ENCODE results near the gene CXCR6.

CXCR6 gene

GRCh38 chr3:45991341-45991740, 48.1 kb downstream of the CXCR6 start:
- TF ChIP-seq ZNF140 (tag by site-specific recombination; IDR thresholded peaks at IDR 0.05), result no peak
- TF ChIP-seq PRDM2 (tag by site-specific recombination; IDR thresholded peaks at IDR 0.05; ENCODE audit: borderline replicate concordance), result no peak
- Histone ChIP-seq H3K36me3 (ENCODE audit: control insufficient read depth in 2 of 2, insufficient read depth in 1 of 2, low read length in 2 of 2) (peaks cover 0 to 4% of the 10 kb centered on the region in 2 experiments; a peak in 1 of 3 replicates), H3K4me1 (ENCODE audit: control insufficient read depth, insufficient read depth, low read length) (peaks cover 6% of the 10 kb centered on the region; the same call in 1 of the 2 replicates), H3K9me3 (ENCODE audit: control insufficient read depth, insufficient read depth, low read depth, low read length) (no peaks in the 10 kb centered on the region), H3K27ac (ENCODE audit: extremely low read depth, low read depth, low read length) (no peak overlapping the region), H3K4me3 (ENCODE audit: low read depth, low read length) (no peak overlapping the region)
- POLR2A ChIA-PET, result interaction anchor here (0.7 kb wide), 1 partner anchor 14 kb away, joined by 3 read pairs; no protein-coding TSS in a partner anchor
- CTCF ChIA-PET, result no interaction called here

GRCh38 chr3:45992133-45992729, 49.0 kb downstream of the CXCR6 start:
- no peaks in the 10 kb centered on the region for H3K9me3 ChIP-seq (ENCODE audit: control insufficient read depth, insufficient read depth, low read depth, low read length)
- ChIA-PET POLR2A (no interaction called here), CTCF (interaction anchor here (0.6 kb wide), 1 partner anchor 23 kb away, joined by 3 read pairs; no protein-coding TSS in a partner anchor)
- H3K4me1 ChIP-seq (ENCODE audit: control insufficient read depth, insufficient read depth, low read length), result no peaks in the 10 kb centered on the region
- no peak overlapping the region for H3K4me3 ChIP-seq (ENCODE audit: low read depth, low read length)
- TF ChIP-seq ZNF341 (tag by site-specific recombination; IDR thresholded peaks at IDR 0.05; ENCODE audit: low read depth) (peak; percentile 41; the same call in 1 of the 2 replicates), MYNN (tag by site-specific recombination; IDR thresholded peaks at IDR 0.05; ENCODE audit: borderline replicate concordance) (no peak)
- H3K36me3 ChIP-seq (ENCODE audit: control insufficient read depth in 2 of 2, insufficient read depth in 1 of 2, low read length in 2 of 2), result peaks cover 0 to 4% of the 10 kb centered on the region in 2 experiments; a peak in 1 of 3 replicates
- H3K27ac ChIP-seq (ENCODE audit: extremely low read depth, low read depth, low read length), result no peak overlapping the region

- Histone ChIP-seq H3K36me3 (ENCODE audit: control insufficient read depth in 2 of 2, insufficient read depth in 1 of 2, low read length in 2 of 2) (peaks cover 0 to 4% of the 10 kb centered on the region in 2 experiments; a peak in 1 of 3 replicates), H3K9me3 (ENCODE audit: control insufficient read depth, insufficient read depth, low read depth, low read length) (no peaks in the 10 kb centered on the region), H3K4me3 (ENCODE audit: low read depth, low read length) (no peak overlapping the region), H3K27ac (ENCODE audit: extremely low read depth, low read depth, low read length) (no peak overlapping the region), H3K4me1 (ENCODE audit: control insufficient read depth, insufficient read depth, low read length) (no peaks in the 10 kb centered on the region)
- POLR2A ChIA-PET, result no interaction called here
- CTCF ChIA-PET, result interaction anchor here (0.6 to 1.5 kb wide), 3 partner anchors 23 to 1695 kb away, joined by 3 to 7 read pairs (median 4); no protein-coding TSS in a partner anchor
- no peak for TF ChIP-seq ZNF280C (tag by site-specific recombination; IDR thresholded peaks at IDR 0.05)
- TF ChIP-seq ZNF76 (tag by site-specific recombination; IDR thresholded peaks at IDR 0.05; ENCODE audit: borderline replicate concordance, low read depth), result no peak
- no peak for TF ChIP-seq ZNF426 (tag by site-specific recombination; IDR thresholded peaks at IDR 0.05)
- no peak for TF ChIP-seq ZNF324 (tag by site-specific recombination; IDR thresholded peaks at IDR 0.05)
- TF ChIP-seq ZNF433 (tag by site-specific recombination; IDR thresholded peaks at IDR 0.05; ENCODE audit: low read depth), result no peak
- TF ChIP-seq GLI4 (tag by site-specific recombination; IDR thresholded peaks at IDR 0.05), result no peak
- no peak for TF ChIP-seq ZNF132 (tag by site-specific recombination; IDR thresholded peaks at IDR 0.05; ENCODE audit: borderline replicate concordance)
- no peak for TF ChIP-seq IKZF3 (tag by site-specific recombination; IDR thresholded peaks at IDR 0.05)
- TF ChIP-seq ZNF621 (tag by site-specific recombination; IDR thresholded peaks at IDR 0.05), result no peak
- no peak for TF ChIP-seq ATF2 (tag by site-specific recombination; IDR thresholded peaks at IDR 0.05; ENCODE audit: low read depth)
- TF ChIP-seq ZNF513 (tag by site-specific recombination; IDR thresholded peaks at IDR 0.05), result no peak
- TF ChIP-seq ZNF391 (tag by site-specific recombination; IDR thresholded peaks at IDR 0.05; ENCODE audit: borderline replicate concordance, low read depth), result no peak
- TF ChIP-seq ZNF2 (tag by site-specific recombination; IDR thresholded peaks at IDR 0.05), result no peak
- no peak for TF ChIP-seq ZNF155 (tag by site-specific recombination; IDR thresholded peaks at IDR 0.05)
- TF ChIP-seq ZNF221 (tag by site-specific recombination; IDR thresholded peaks at IDR 0.05; ENCODE audit: borderline replicate concordance), result no peak
- no peak for TF ChIP-seq ZNF24 (tag by site-specific recombination; IDR thresholded peaks at IDR 0.05)
These were observed 49.6 kb downstream of the CXCR6 start for GRCh38 chr3:45992821-45993221.
